Raji (cell line): Measurements from ENCODE around the gene BAD.

Experiments used
- POLR2A ChIP-seq: IDR thresholded peaks from 2 replicates; pipeline ENCODE4 v1.6.1; 2011; ENCODE audit warnings: low read depth, low read length, control low read depth; ENCODE audit not compliant: insufficient read depth

BAD gene

GRCh38 chr11:64275031-64275800 lies 9.2 kb downstream of the BAD start:
- TF ChIP-seq POLR2A: no peak

- peak; percentile 59 for TF ChIP-seq POLR2A
Measured at GRCh38 chr11:64269540-64270220, 14.8 kb downstream of the BAD start.

GRCh38 chr11:64268893-64269539 lies 15.4 kb downstream of the BAD start:
- TF ChIP-seq POLR2A: no peak

DNA sequence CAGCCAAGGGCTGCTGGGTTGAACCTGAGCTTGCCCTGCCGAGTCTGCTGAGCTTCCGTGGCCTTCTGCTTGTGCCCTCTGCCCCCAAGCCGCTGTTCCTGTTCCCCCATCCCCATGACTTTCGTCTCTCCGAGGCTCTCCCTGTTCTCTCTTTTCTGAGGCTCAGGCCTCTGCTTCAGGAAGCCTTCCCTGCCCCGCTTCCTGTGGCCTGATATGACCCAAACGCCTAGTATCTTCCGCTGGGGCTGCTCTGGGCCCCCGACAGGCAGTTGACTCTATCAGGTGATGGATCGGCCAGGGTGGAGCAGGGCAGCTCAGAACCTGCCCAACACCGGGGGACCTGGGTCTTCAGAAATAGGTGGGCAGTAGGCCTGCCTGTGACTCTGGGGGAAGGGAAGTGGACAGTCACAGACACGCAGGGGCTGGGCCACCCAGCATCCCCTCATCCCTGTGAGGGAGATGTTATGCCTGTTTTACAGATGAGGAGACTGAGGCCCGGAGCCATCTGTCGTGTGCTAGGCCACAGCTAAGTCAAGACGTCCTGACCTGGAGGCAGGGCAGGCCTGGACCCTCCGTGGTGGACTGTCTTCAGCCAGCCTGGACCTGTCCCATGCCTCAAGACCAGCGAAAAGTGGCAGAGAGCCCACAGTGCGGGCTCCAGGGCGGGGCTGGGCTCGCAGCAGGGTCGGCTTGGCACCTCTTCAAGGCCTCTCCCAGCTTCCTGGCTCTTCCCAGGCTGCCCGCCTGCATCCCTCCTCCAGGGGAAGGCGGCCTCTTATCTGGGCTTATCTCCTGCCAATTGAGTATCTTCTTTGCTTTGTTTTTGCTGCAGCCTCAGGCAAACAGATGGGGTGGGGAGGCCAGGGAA lies 16.2 kb downstream of the BAD start:
- no peak for TF ChIP-seq POLR2A

- no peak for TF ChIP-seq POLR2A
Measured at GRCh38 chr11:64267207-64267945, 17.1 kb downstream of the BAD start.

DNA sequence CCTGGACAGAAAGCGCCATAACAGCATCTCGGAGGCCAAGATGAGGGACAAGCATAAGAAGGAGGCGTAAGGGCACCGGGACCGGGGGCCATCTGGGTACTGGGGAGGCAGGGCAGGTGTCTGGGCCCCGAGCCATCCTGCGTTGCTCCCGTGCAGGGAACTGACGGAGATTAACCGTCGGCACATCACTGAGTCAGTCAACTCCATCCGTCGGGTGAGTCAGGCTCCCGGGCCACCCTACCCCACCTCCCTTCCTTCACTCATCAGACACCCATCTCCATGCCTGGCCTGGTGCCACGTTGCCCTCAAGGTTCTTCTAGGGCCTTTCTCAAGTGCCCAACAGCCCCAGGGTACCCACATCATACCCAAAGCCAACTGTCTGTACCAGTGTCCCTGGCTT lies 18.1 kb downstream of the BAD start:
- no peak for TF ChIP-seq POLR2A

DNA sequence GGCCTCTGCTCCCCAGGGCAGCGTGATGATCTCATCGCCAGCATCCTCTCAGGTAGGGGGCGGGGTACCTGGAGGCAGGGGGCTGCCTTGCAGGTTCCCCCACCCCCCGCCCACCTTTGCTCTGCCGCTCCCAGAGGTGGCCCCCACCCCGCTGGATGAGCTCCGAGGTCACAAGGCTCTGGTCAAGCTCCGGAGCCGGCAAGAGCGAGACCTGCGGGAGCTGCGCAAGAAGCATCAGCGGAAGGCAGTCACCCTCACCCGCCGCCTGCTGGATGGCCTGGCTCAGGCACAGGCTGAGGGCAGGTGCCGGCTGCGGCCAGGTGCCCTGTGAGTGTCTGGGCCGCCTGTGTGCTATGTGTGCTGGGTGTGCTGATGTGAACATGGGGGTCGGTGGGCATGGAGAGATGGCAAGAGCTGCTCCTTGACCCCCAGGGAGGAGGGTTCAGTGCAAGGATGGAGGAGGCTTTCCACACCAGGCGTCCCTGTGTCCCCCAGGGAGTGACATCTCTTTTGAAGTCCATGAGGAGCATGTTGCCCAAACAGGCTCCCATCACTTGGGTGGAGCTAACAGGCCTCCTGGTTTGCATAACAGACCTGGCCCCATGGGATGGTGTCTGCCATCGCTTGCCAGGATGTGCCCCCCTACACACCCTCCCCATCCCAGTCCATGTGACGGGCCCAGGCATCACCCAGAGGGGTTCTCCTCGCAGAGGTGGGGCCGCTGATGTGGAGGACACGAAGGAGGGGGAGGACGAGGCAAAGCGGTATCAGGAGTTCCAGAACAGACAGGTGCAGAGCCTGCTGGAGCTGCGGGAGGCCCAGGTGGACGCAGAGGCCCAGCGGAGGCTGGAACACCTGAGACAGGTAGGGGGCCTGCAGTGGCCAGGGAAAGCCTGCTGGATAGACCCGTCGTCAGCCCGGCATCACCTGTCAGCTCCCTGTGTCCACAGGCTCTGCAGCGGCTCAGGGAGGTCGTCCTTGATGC lies 19.0 kb downstream of the BAD start:
- no peak for TF ChIP-seq POLR2A

DNA sequence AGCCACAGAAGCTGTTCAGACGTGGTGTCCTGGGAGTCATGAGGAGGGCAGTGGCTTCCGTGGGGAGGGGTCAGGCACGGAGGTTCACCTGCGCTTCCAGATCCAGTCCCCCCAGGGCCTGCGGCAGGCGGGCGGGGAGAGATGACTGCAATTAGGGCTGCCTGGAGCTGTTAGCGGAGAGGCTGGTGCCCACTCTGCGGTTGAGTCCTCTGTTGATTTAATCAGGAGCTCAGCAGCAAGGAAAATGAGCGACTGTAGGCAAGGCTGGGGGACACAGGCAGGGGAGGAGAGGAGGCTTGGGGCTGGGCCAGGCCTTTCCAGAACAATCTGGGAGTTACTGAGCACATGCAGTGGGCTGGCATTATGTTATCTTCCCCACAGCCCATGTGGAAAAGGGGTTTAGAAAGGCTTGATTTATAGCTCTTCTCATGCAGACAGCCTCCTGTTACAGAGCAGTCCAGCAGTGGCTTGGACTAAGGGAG lies 20.1 kb downstream of the BAD start:
- TF ChIP-seq POLR2A: no peak

GRCh38 chr11:64263947-64264317 lies 20.5 kb downstream of the BAD start:
- no peak for TF ChIP-seq POLR2A

- no peak for TF ChIP-seq POLR2A
Measured at GRCh38 chr11:64263021-64263946, 21.2 kb downstream of the BAD start.

DNA sequence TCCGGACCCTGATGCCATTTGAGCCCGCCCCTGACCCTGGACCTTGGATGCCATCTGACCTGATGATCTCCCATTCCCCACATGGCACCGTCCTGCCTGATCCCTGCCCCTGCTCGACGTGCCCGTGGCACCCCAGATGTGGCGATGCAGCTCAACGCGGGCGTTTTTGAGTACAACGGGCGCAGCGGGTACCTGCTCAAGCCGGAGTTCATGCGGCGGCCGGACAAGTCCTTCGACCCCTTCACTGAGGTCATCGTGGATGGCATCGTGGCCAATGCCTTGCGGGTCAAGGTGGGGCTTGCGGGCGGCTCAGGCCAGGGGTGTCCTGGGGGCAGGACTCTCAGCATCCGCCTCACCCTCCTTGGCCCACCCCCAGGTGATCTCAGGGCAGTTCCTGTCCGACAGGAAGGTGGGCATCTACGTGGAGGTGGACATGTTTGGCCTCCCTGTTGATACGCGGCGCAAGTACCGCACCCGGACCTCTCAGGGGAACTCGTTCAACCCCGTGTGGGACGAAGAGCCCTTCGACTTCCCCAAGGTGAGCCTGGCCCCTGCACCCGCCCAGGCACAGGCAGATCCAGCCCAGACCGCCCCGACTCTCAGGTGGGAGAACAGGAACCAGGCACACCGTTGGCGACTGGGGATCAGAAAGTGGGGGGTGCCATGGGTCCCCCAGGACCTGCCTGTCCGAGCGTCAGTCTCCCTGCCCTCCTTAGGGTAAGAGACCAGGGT lies 22.0 kb downstream of the BAD start:
- TF ChIP-seq POLR2A: no peak
